NCI-H2029 treated with DMSO at 0.1 percent for 48 hours (cell line): ENCODE measurements around the gene RSF1.

Source experiments
- DNase-seq: peaks from one replicate; lab custom pipeline; 2025; lab: John Stamatoyannopoulos, UW

Gene RSF1

DNA sequence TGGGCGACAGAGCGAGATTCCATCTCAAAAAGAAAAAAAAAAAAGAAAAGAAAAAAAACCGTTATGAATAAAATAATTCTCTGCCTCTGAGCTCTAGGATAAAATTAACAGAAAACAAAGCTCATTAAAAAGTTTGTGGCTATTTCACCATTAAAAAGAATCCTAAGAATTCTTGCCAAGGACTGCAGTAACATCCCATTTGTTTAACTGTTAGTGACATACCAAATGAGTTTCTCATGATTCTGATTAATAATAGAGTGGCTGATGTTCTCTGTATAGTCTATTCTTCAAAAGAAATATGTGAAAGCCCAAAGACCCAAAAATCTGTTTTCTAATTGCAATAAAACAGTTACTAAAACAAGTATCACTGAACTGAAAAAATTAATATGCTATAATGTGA lies 202.6 kb downstream of the RSF1 start:
- DNase-seq, result no peak

DNA sequence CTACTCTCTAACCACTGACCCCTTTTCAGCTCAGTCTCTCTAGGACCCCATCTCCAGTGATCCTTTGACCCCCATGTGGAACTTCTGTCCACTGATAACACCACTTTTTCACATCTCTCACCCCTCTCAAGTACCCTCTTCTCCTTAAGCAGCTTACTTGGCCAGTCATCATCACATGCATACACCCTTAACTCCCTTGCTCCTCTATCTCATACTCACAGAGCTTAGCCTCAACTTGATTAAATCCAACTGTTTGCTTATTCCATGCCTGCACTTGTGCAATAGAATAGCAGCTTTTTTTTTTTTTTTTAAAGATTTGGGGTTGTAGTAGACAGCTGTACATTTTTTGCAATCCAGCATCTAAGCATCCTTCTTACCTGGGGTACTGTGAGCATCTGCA lies 208.6 kb downstream of the RSF1 start:
- DNase-seq, result no peak
